Measurements from ENCODE around the gene EDIL3.

The EDIL3 gene

GRCh38 chr5:84425365-84425881 lies 40.7 kb upstream of the EDIL3 start:
- H3K4me3 ChIP-seq (ENCODE audit: low read length) = no peak overlapping the region
- TF ChIP-seq CTCF (IDR thresholded peaks at IDR 0.05; ENCODE audit: low read depth, low read length) = no peak
- TF ChIP-seq EZH2phosphoT487 (IDR thresholded peaks at IDR 0.05; ENCODE audit: low read depth) = no peak
- no peaks in the 10 kb centered on the region for H4K20me1 ChIP-seq (ENCODE audit: insufficient read depth, low read length)
- no peaks in the 10 kb centered on the region for H3K79me2 ChIP-seq (ENCODE audit: low read length)
- no peak overlapping the region for H3K9ac ChIP-seq (ENCODE audit: low read length)
- no peaks in the 10 kb centered on the region for H3K36me3 ChIP-seq (replicated peaks; ENCODE audit: low read depth, low read length)
- H3K4me1 ChIP-seq (ENCODE audit: low read length) = no peaks in the 10 kb centered on the region
- no peaks in the 10 kb centered on the region for H3K9me3 ChIP-seq (ENCODE audit: insufficient read depth, low read length)
- no peaks in the 10 kb centered on the region for H3K27me3 ChIP-seq (ENCODE audit: low read depth, low read length)
- no peak overlapping the region for H3K4me2 ChIP-seq (ENCODE audit: low read length)
- H3K27ac ChIP-seq (ENCODE audit: low read length) = no peak overlapping the region
- H2AFZ ChIP-seq (ENCODE audit: low read depth, low read length) = no peak overlapping the region

GRCh38 chr5:84419742-84420141 lies 35.1 kb upstream of the EDIL3 start:
- TF ChIP-seq EZH2phosphoT487 (IDR thresholded peaks at IDR 0.05; ENCODE audit: low read depth) = no peak
- no peak for TF ChIP-seq CTCF (IDR thresholded peaks at IDR 0.05; ENCODE audit: low read depth, low read length)
- no peak overlapping the region for H3K4me3 ChIP-seq (ENCODE audit: low read length)
- no peaks in the 10 kb centered on the region for H3K79me2 ChIP-seq (ENCODE audit: low read length)
- H4K20me1 ChIP-seq (ENCODE audit: insufficient read depth, low read length) = no peaks in the 10 kb centered on the region
- H3K9me3 ChIP-seq (ENCODE audit: insufficient read depth, low read length) = no peaks in the 10 kb centered on the region
- H3K4me1 ChIP-seq (ENCODE audit: low read length) = no peaks in the 10 kb centered on the region
- H3K27ac ChIP-seq (ENCODE audit: low read length) = no peak overlapping the region
- H3K36me3 ChIP-seq (replicated peaks; ENCODE audit: low read depth, low read length) = no peaks in the 10 kb centered on the region
- H3K9ac ChIP-seq (ENCODE audit: low read length) = no peak overlapping the region
- no peak overlapping the region for H3K4me2 ChIP-seq (ENCODE audit: low read length)
- no peak overlapping the region for H2AFZ ChIP-seq (ENCODE audit: low read depth, low read length)
- no peaks in the 10 kb centered on the region for H3K27me3 ChIP-seq (ENCODE audit: low read depth, low read length)

- no peak overlapping the region for H3K9ac ChIP-seq (ENCODE audit: low read length)
- H3K27me3 ChIP-seq (ENCODE audit: low read depth, low read length) = no peaks in the 10 kb centered on the region
- H3K27ac ChIP-seq (ENCODE audit: low read length) = no peak overlapping the region
- H3K36me3 ChIP-seq (replicated peaks; ENCODE audit: low read depth, low read length) = no peaks in the 10 kb centered on the region
- TF ChIP-seq CTCF (IDR thresholded peaks at IDR 0.05; ENCODE audit: low read depth, low read length) (no peak), EZH2phosphoT487 (IDR thresholded peaks at IDR 0.05; ENCODE audit: low read depth) (no peak)
- H4K20me1 ChIP-seq (ENCODE audit: insufficient read depth, low read length) = no peaks in the 10 kb centered on the region
- H3K79me2 ChIP-seq (ENCODE audit: low read length) = no peaks in the 10 kb centered on the region
- H3K4me3 ChIP-seq (ENCODE audit: low read length) = no peak overlapping the region
- H2AFZ ChIP-seq (ENCODE audit: low read depth, low read length) = no peak overlapping the region
- no peaks in the 10 kb centered on the region for H3K4me1 ChIP-seq (ENCODE audit: low read length)
- H3K9me3 ChIP-seq (ENCODE audit: insufficient read depth, low read length) = no peaks in the 10 kb centered on the region
- H3K4me2 ChIP-seq (ENCODE audit: low read length) = no peak overlapping the region
Measured at GRCh38 chr5:84411832-84412605, 27.3 kb upstream of the EDIL3 start.

GRCh38 chr5:84406111-84406510 lies 21.4 kb upstream of the EDIL3 start:
- H3K27ac ChIP-seq (ENCODE audit: low read length) = no peak overlapping the region
- H4K20me1 ChIP-seq (ENCODE audit: insufficient read depth, low read length) = no peaks in the 10 kb centered on the region
- no peak overlapping the region for H3K4me3 ChIP-seq (ENCODE audit: low read length)
- TF ChIP-seq EZH2phosphoT487 (IDR thresholded peaks at IDR 0.05; ENCODE audit: low read depth) (no peak), CTCF (IDR thresholded peaks at IDR 0.05; ENCODE audit: low read depth, low read length) (no peak)
- H3K4me2 ChIP-seq (ENCODE audit: low read length) = no peak overlapping the region
- no peaks in the 10 kb centered on the region for H3K79me2 ChIP-seq (ENCODE audit: low read length)
- no peaks in the 10 kb centered on the region for H3K27me3 ChIP-seq (ENCODE audit: low read depth, low read length)
- H3K9me3 ChIP-seq (ENCODE audit: insufficient read depth, low read length) = no peaks in the 10 kb centered on the region
- no peaks in the 10 kb centered on the region for H3K4me1 ChIP-seq (ENCODE audit: low read length)
- no peaks in the 10 kb centered on the region for H3K36me3 ChIP-seq (replicated peaks; ENCODE audit: low read depth, low read length)
- no peak overlapping the region for H2AFZ ChIP-seq (ENCODE audit: low read depth, low read length)
- H3K9ac ChIP-seq (ENCODE audit: low read length) = no peak overlapping the region
